Panc1 (cell line): Measurements from ENCODE around the gene ZNF319. TPM values are rescaled to one million over a fixed set of nuclear protein-coding genes. Genes with fewer than 3 reads are reported as not detected.

Experiments
- ATAC-seq: fragments of 200-7000 bp; cut with Tn5 transposase; 2 replicates; pipeline ENCODE4 v1.9.1; 2020; ENCODE audit warnings: mild to moderate bottlenecking, moderate library complexity
- BruUV-seq: library from RNA; stranded (reverse); fragments of 400-500 nt; replicated peaks from 2 replicates; lab custom pipeline; 2021; lab: Mats Ljungman, UMichigan
- CTCF ChIA-PET: fragments of 300-600 bp; sonication (Branson Sonifier 250); formaldehyde crosslinking; loops from one replicate; lab custom pipeline; 2022; ENCODE audit warnings: antibody characterized with exemption; lab: Charles Lee
- POLR2A ChIA-PET: fragments of 300-600 bp; sonication (Branson Sonifier 250); formaldehyde crosslinking; loops from one replicate; lab custom pipeline; 2022; ENCODE audit warnings: antibody characterized with exemption; lab: Charles Lee
- DNase-seq: peaks from one replicate; pipeline ENCODE4 v3.0.0-alpha.2; 2010; ENCODE audit warnings: low read depth, low spot score
- H3K27ac ChIP-seq: 2 replicates; pipeline ENCODE4 v1.5.1; 2011; ENCODE audit warnings: mild to moderate bottlenecking, low read length, inconsistent platforms
- H3K27me3 ChIP-seq: fragments of 200-500 bp; sonication (Bioruptor generic); 2 replicates; pipeline ENCODE4 v1.6.0; 2014; ENCODE audit warnings: low read length, inconsistent platforms; ENCODE audit not compliant: control insufficient read depth, insufficient read depth
- H3K36me3 ChIP-seq: fragments of 200-500 bp; sonication (Bioruptor generic); 2 replicates; pipeline ENCODE4 v1.5.1; 2014; ENCODE audit warnings: inconsistent platforms, mild to moderate bottlenecking, low read length, moderate library complexity; ENCODE audit not compliant: control insufficient read depth, insufficient read depth
- H3K4me1 ChIP-seq: 2 replicates; pipeline ENCODE4 v1.5.1; 2011; ENCODE audit warnings: inconsistent platforms, mild to moderate bottlenecking, low read length, moderate library complexity; ENCODE audit not compliant: control insufficient read depth, insufficient read depth
- H3K4me3 ChIP-seq, 2 experiments: 2 replicates each; pipeline ENCODE4 v1.5.1; 2011 to 2012; ENCODE audit warnings: low read depth in 2 of 2, low read length in 2 of 2, mild to moderate bottlenecking in 2 of 2, inconsistent platforms in 1 of 2, moderate library complexity in 1 of 2
- H3K9me3 ChIP-seq: fragments of 200-500 bp; sonication (Bioruptor generic); 2 replicates; pipeline ENCODE4 v1.5.1; 2014; ENCODE audit warnings: low read depth, mild to moderate bottlenecking, inconsistent platforms, low read length, moderate library complexity; ENCODE audit not compliant: control insufficient read depth, insufficient read depth
- POLR2AphosphoS5 ChIP-seq: IDR thresholded peaks from 2 replicates; pipeline ENCODE4 v1.6.1; 2012; ENCODE audit warnings: mild to moderate bottlenecking, low read depth, low read length, moderate library complexity
- SIN3A ChIP-seq: IDR thresholded peaks from 2 replicates; pipeline ENCODE4 v1.6.1; 2012; ENCODE audit warnings: low read depth, mild to moderate bottlenecking, low read length, moderate library complexity, borderline replicate concordance; ENCODE audit not compliant: insufficient read depth
- TCF7L2 ChIP-seq: IDR thresholded peaks from 2 replicates; pipeline ENCODE4 v1.6.1; 2011; ENCODE audit warnings: mild to moderate bottlenecking, low read depth, low read length, inconsistent platforms
- in situ Hi-C: cut with HindIII; loops from 2 replicates; pipeline ENCODE4 v1.10.0; 2016; ENCODE audit warnings: low sequenced_read_pairs, low pct_unique_long_range_greater_than_20kb
- intact Hi-C: fragments of 100-400 bp; cut with micrococcal nuclease; formaldehyde crosslinking; loops from one replicate; pipeline ENCODE4 v1.10.0; 2022; ENCODE audit not compliant: unreplicated experiment
- total RNA-seq: library from RNA; stranded (reverse); gene quantifications from one replicate; pipeline ENCODE4 v1.2.1, GENCODE V29; 2021; ENCODE audit not compliant: unreplicated experiment
- TF ChIP-seq, protein P1 (sequence below): fragments of 450-650 bp; IDR thresholded peaks from 2 replicates; pipeline ENCODE4 v1.5.1; 2017; ENCODE audit warnings: mild to moderate bottlenecking
- TF ChIP-seq, protein P2 (sequence below), 2 experiments: IDR thresholded peaks; 2 replicates each; pipeline ENCODE4 v1.6.1; 2011 to 2012; ENCODE audit warnings: low read depth in 2 of 2, control low read depth in 1 of 2, low read length in 1 of 2, mild to moderate bottlenecking in 1 of 2, moderate library complexity in 1 of 2; ENCODE audit not compliant: insufficient read depth in 1 of 2

ZNF319 gene
- total RNA-seq, 1 experiment from 2014 or later, result 6.5 TPM

DNA sequence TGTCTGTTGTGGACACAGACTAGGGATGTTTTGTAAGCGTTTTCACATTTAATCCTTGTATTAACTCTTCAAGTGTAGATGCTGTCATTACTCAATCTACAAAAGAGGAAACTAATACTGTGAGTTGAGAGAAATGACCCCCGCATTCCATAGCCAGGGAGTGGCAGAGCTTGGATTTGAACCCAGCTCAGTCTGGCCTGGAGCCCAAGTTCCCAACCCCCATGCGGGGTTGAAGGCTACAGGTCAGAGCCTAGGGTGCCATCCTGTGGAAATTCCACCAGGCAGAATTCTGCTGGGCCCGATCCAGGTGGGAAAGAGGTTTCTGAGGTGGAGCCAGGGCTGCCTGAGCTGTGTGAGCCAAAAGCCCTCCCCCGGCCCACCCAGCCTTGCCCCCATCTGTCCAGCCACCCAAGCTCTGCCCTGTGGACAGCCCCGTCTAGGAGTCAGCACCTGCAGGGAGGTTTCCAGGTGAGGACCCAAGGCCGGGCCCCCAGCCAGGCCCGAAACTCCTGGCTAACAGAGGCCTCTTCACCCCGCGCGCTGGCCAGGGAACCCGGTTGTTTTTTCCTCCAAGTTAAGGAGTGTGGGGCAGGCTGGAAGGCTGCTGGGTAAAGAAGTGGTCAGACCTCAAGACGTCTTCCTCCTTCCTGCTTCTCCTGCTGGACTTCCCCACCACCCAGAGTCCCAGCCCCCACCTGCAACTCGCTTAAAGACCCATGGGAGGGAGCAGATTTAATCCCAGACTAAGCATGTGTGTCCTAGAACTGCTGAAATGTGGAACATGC, 30.7 kb upstream of the ZNF319 start:
- Histone ChIP-seq H3K4me3 (no peak overlapping the region), H3K4me1 (no peaks in the 10 kb centered on the region), H3K9me3 (no peaks in the 10 kb centered on the region), H3K27me3 (no peaks in the 10 kb centered on the region), H3K36me3 (no peaks in the 10 kb centered on the region; the same call in 1 of the 2 replicates), H3K27ac (no peak overlapping the region)
- TF ChIP-seq TCF7L2, result no peak
- TF ChIP-seq, protein P1, sequence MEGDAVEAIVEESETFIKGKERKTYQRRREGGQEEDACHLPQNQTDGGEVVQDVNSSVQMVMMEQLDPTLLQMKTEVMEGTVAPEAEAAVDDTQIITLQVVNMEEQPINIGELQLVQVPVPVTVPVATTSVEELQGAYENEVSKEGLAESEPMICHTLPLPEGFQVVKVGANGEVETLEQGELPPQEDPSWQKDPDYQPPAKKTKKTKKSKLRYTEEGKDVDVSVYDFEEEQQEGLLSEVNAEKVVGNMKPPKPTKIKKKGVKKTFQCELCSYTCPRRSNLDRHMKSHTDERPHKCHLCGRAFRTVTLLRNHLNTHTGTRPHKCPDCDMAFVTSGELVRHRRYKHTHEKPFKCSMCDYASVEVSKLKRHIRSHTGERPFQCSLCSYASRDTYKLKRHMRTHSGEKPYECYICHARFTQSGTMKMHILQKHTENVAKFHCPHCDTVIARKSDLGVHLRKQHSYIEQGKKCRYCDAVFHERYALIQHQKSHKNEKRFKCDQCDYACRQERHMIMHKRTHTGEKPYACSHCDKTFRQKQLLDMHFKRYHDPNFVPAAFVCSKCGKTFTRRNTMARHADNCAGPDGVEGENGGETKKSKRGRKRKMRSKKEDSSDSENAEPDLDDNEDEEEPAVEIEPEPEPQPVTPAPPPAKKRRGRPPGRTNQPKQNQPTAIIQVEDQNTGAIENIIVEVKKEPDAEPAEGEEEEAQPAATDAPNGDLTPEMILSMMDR, result no peak
- ATAC-seq (no peak), DNase-seq (no peak)
- intact Hi-C loops, result no loop called here
- in situ Hi-C loops, result no loop called here
- BruUV-seq, result no TSS peak
- ChIA-PET CTCF (no interaction called here), POLR2A (no interaction called here)

DNA sequence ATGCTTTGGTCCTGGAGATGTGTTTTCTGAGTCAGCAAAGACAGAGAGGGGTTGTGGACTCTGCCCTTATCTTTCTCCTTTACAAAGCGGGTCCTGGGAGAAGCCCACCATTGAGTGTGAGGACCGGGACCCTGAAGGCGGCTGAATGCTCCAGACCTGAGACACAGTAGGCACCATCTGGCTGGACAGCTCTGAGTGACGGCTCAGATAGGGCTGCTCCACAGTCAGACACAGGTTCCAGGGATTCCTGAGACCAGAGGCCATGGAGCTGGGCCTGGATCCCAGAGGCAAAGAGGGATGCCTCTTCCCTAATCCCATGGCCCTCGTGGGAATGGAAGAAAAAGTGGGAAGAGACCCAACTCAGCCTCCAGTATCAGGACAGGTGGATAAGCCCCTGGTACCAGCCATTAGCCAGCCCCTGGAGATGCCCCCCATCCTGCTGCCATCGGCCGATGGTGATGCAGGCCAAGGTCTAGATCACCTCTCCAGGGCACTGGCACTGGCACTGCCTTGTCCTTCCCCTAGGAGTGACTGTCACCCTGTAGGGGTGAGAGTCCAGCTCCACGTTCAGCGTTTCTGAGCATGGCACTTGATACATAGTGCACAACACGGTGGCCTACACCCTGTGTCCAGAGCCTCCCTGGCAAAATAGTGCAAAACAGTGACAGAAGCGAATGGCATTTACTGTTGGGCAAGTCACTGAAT, 29.8 kb upstream of the ZNF319 start:
- H3K27ac ChIP-seq, result no peak overlapping the region
- ChIA-PET POLR2A (no interaction called here), CTCF (no interaction called here)
- DNase-seq, result no peak
- no peak overlapping the region for H3K4me3 ChIP-seq
- H3K4me1 ChIP-seq, result no peaks in the 10 kb centered on the region
- H3K27me3 ChIP-seq, result no peaks in the 10 kb centered on the region
- no peaks in the 10 kb centered on the region; the same call in 1 of the 2 replicates for H3K36me3 ChIP-seq
- in situ Hi-C loops, result no loop called here
- no peak for TF ChIP-seq TCF7L2
- no TSS peak for BruUV-seq
- ATAC-seq, result no peak
- intact Hi-C loops, result no loop called here
- no peaks in the 10 kb centered on the region for H3K9me3 ChIP-seq

DNA sequence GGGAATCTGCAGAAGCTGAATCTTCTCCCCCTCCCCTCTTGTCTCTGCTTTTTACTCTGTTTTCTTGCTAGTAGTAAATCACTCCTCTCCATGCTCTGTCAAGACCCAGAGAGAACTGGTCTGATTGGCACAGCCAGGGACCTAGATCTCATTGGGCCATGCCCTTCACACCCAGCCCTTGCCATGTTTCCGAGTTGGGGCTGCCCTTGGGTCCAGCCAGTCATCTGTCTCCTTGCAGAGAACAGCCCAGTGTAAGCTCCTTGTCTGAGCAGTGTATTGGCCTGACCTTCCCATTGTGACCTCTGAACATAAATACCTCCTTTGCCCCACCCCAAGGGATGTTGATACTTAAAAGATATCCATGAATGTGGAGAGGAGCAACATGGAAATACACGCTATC, 28.9 kb upstream of the ZNF319 start:
- no peaks in the 10 kb centered on the region for H3K27me3 ChIP-seq
- BruUV-seq, result no TSS peak
- H3K4me3 ChIP-seq, result no peak overlapping the region
- TF ChIP-seq POLR2AphosphoS5 (no peak), SIN3A (no peak), TCF7L2 (no peak)
- TF ChIP-seq, protein P2, sequence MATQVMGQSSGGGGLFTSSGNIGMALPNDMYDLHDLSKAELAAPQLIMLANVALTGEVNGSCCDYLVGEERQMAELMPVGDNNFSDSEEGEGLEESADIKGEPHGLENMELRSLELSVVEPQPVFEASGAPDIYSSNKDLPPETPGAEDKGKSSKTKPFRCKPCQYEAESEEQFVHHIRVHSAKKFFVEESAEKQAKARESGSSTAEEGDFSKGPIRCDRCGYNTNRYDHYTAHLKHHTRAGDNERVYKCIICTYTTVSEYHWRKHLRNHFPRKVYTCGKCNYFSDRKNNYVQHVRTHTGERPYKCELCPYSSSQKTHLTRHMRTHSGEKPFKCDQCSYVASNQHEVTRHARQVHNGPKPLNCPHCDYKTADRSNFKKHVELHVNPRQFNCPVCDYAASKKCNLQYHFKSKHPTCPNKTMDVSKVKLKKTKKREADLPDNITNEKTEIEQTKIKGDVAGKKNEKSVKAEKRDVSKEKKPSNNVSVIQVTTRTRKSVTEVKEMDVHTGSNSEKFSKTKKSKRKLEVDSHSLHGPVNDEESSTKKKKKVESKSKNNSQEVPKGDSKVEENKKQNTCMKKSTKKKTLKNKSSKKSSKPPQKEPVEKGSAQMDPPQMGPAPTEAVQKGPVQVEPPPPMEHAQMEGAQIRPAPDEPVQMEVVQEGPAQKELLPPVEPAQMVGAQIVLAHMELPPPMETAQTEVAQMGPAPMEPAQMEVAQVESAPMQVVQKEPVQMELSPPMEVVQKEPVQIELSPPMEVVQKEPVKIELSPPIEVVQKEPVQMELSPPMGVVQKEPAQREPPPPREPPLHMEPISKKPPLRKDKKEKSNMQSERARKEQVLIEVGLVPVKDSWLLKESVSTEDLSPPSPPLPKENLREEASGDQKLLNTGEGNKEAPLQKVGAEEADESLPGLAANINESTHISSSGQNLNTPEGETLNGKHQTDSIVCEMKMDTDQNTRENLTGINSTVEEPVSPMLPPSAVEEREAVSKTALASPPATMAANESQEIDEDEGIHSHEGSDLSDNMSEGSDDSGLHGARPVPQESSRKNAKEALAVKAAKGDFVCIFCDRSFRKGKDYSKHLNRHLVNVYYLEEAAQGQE (IDR thresholded peaks at IDR 0.05; ENCODE audit: insufficient read depth in 1 of 2, low read depth in 2 of 2, low read length in 1 of 2), result no peak
- TF ChIP-seq, protein P1, result no peak
- in situ Hi-C loops, result no loop called here
- H3K27ac ChIP-seq, result no peak overlapping the region
- H3K36me3 ChIP-seq, result no peaks in the 10 kb centered on the region; the same call in 1 of the 2 replicates
- H3K4me1 ChIP-seq, result no peaks in the 10 kb centered on the region
- ATAC-seq, result no peak
- CTCF ChIA-PET, result no interaction called here
- no peak for DNase-seq
- no peaks in the 10 kb centered on the region for H3K9me3 ChIP-seq
- POLR2A ChIA-PET, result no interaction called here
- intact Hi-C loops, result no loop called here
